H9 (cell line): ENCODE measurements around the gene AATF. TPM values are rescaled to one million over a fixed set of nuclear protein-coding genes. Genes with fewer than 3 reads are reported as not detected.
A peak's percentile ranks its signal among the peaks of the same experiment; 100 is the strongest.

Experiments
- DNase-seq: peaks from one replicate; pipeline ENCODE4 v3.0.0-alpha.2; 2017
- H2AFZ ChIP-seq: one replicate; pipeline ENCODE4 v1.6.1; 2013; ENCODE audit warnings: mild to moderate bottlenecking, low read length, control low read depth, moderate library complexity
- H2AK5ac ChIP-seq: 2 replicates; pipeline ENCODE4 v1.6.1; 2013; ENCODE audit warnings: low read length, control low read depth, mixed read lengths; ENCODE audit not compliant: insufficient read length
- H2BK120ac ChIP-seq: one replicate; pipeline ENCODE4 v1.6.1; 2013; ENCODE audit warnings: low read depth, mild to moderate bottlenecking, low read length, control low read depth, inconsistent platforms; ENCODE audit not compliant: poor library complexity, severe bottlenecking
- H2BK12ac ChIP-seq: 2 replicates; pipeline ENCODE4 v1.6.1; 2013; ENCODE audit warnings: low read length, control low read depth, mixed read lengths, low read depth; ENCODE audit not compliant: insufficient read length
- H2BK15ac ChIP-seq: 2 replicates; pipeline ENCODE4 v1.6.1; 2013; ENCODE audit warnings: low read depth, low read length, control low read depth
- H2BK20ac ChIP-seq: one replicate; pipeline ENCODE4 v1.6.1; 2013; ENCODE audit warnings: low read depth, mild to moderate bottlenecking, low read length, control low read depth, inconsistent platforms; ENCODE audit not compliant: poor library complexity, severe bottlenecking
- H2BK5ac ChIP-seq: 2 replicates; pipeline ENCODE4 v1.6.1; 2013; ENCODE audit warnings: low read length, control low read depth, mixed read lengths; ENCODE audit not compliant: insufficient read length
- H3K14ac ChIP-seq: 2 replicates; pipeline ENCODE4 v1.6.1; 2013; ENCODE audit warnings: low read length, control low read depth; ENCODE audit not compliant: insufficient read depth
- H3K18ac ChIP-seq: 2 replicates; pipeline ENCODE4 v1.6.1; 2013; ENCODE audit warnings: low read depth, mild to moderate bottlenecking, mixed read lengths, low read length, control low read depth; ENCODE audit not compliant: insufficient read length
- H3K23ac ChIP-seq: 2 replicates; pipeline ENCODE4 v1.6.1; 2013; ENCODE audit warnings: low read length, control low read depth, mixed read lengths, low read depth; ENCODE audit not compliant: insufficient read length
- H3K23me2 ChIP-seq: 2 replicates; pipeline ENCODE4 v1.6.1; 2013; ENCODE audit warnings: low read depth, mild to moderate bottlenecking, mixed read lengths, low read length, control low read depth; ENCODE audit not compliant: insufficient read length, poor library complexity, severe bottlenecking
- H3K27ac ChIP-seq: 2 replicates; pipeline ENCODE4 v1.5.1; 2013; ENCODE audit warnings: low read length, control low read depth, mixed read lengths, low read depth; ENCODE audit not compliant: insufficient read length
- H3K27me3 ChIP-seq: 2 replicates; pipeline ENCODE4 v1.6.1; 2013; ENCODE audit warnings: low read length, control low read depth, inconsistent platforms; ENCODE audit not compliant: insufficient read depth
- H3K4ac ChIP-seq: 2 replicates; pipeline ENCODE4 v1.6.1; 2013; ENCODE audit warnings: low read depth, mild to moderate bottlenecking, control low read depth, inconsistent platforms, low read length, moderate library complexity
- H3K4me1 ChIP-seq: 2 replicates; pipeline ENCODE4 v1.6.1; 2013; ENCODE audit warnings: low read length, control low read depth, inconsistent platforms; ENCODE audit not compliant: insufficient read depth
- H3K4me2 ChIP-seq: 2 replicates; pipeline ENCODE4 v1.6.1; 2013; ENCODE audit warnings: low read length, control low read depth, mixed read lengths; ENCODE audit not compliant: insufficient read length, insufficient read depth
- H3K56ac ChIP-seq: 2 replicates; pipeline ENCODE4 v1.6.1; 2013; ENCODE audit warnings: low read depth, mild to moderate bottlenecking, mixed read lengths, low read length, control low read depth; ENCODE audit not compliant: insufficient read length
- H3K79me1 ChIP-seq: 2 replicates; pipeline ENCODE4 v1.6.1; 2013; ENCODE audit warnings: low read depth, mild to moderate bottlenecking, moderate library complexity, low read length, control low read depth, inconsistent platforms; ENCODE audit not compliant: insufficient read depth, poor library complexity, severe bottlenecking
- H3K79me2 ChIP-seq: 2 replicates; pipeline ENCODE4 v1.6.1; 2013; ENCODE audit warnings: low read length, control low read depth, inconsistent platforms; ENCODE audit not compliant: insufficient read depth
- H3K9ac ChIP-seq: 2 replicates; pipeline ENCODE4 v1.6.1; 2013; ENCODE audit warnings: low read length, control low read depth, mixed read lengths; ENCODE audit not compliant: insufficient read length; ENCODE audit errors: extremely low read depth
- H3K9me3 ChIP-seq: one replicate; pipeline ENCODE4 v1.6.1; 2013; ENCODE audit warnings: low read depth, low read length, inconsistent platforms; ENCODE audit not compliant: control insufficient read depth
- H3T11ph ChIP-seq: one replicate; pipeline ENCODE4 v1.6.1; 2013; ENCODE audit warnings: mild to moderate bottlenecking, low read length, control low read depth, inconsistent platforms
- H4K20me1 ChIP-seq: one replicate; pipeline ENCODE4 v1.6.1; 2013; ENCODE audit not compliant: control insufficient read depth, insufficient read length, insufficient read depth
- H4K5ac ChIP-seq: 2 replicates; pipeline ENCODE4 v1.6.1; 2013; ENCODE audit warnings: low read depth, mild to moderate bottlenecking, mixed read lengths, low read length, control low read depth; ENCODE audit not compliant: insufficient read length
- H4K8ac ChIP-seq: replicated peaks from 2 replicates; pipeline ENCODE4 v1.6.1; 2013; ENCODE audit warnings: low read length, control low read depth, mixed read lengths, low read depth; ENCODE audit not compliant: insufficient read length
- H4K91ac ChIP-seq: 2 replicates; pipeline ENCODE4 v1.6.1; 2013; ENCODE audit warnings: low read depth, mild to moderate bottlenecking, moderate library complexity, mixed read lengths, low read length, control low read depth; ENCODE audit not compliant: insufficient read length
- H3K27ac Mint-ChIP-seq, 3 experiments: 2 replicates in 2 of 3; 3 replicates in 1 of 3; pipeline ENCODE4 v1.8.0; 2020 to 2021; ENCODE audit warnings: mixed read lengths in 3 of 3, mild to moderate bottlenecking in 1 of 3, moderate library complexity in 1 of 3
- H3K27me3 Mint-ChIP-seq: 2 replicates; pipeline ENCODE4 v1.8.0; 2021; ENCODE audit warnings: low read depth, mild to moderate bottlenecking, moderate library complexity, mixed read lengths
- H3K36me3 Mint-ChIP-seq, 3 experiments: 2 replicates in 2 of 3; 3 replicates in 1 of 3; pipeline ENCODE4 v1.8.0; 2020 to 2021; ENCODE audit warnings: low read depth in 3 of 3, mixed read lengths in 3 of 3; ENCODE audit not compliant: insufficient read depth in 1 of 3
- H3K4me1 Mint-ChIP-seq, 2 experiments: 2 replicates each; pipeline ENCODE4 v1.8.0; 2020; ENCODE audit warnings: mixed read lengths in 2 of 2
- H3K4me3 Mint-ChIP-seq, 2 experiments: 2 replicates in 1 of 2; 3 replicates in 1 of 2; pipeline ENCODE4 v1.8.0; 2020 to 2021; ENCODE audit warnings: mild to moderate bottlenecking in 2 of 2, mixed read lengths in 2 of 2, moderate library complexity in 1 of 2
- H3K9me3 Mint-ChIP-seq, 2 experiments: 2 replicates in 1 of 2; 3 replicates in 1 of 2; pipeline ENCODE4 v1.8.0; 2020; ENCODE audit warnings: mild to moderate bottlenecking in 2 of 2, mixed read lengths in 2 of 2, moderate library complexity in 1 of 2
- CTCF ChIP-seq: fragments of 200-600 bp; sonication (generic); conservative IDR thresholded peaks from 3 replicates; pipeline ENCODE4 v1.8.0; 2021; ENCODE audit warnings: antibody characterized with exemption, mild to moderate bottlenecking
- WGBS: extraction: QIAGEN DNeasy Blood & Tissue Kit; methylation state at CpG from one replicate; pipeline ENCODE4 v1.1.7; 2013; ENCODE audit warnings: missing lambda C conversion rate, low lambda C conversion rate, mixed read lengths; ENCODE audit not compliant: insufficient read length; ENCODE audit errors: extremely low coverage; 5-methylcytosine and 5-hydroxymethylcytosine counted together
- total RNA-seq: library from RNA; stranded (reverse); gene quantifications from 2 replicates; pipeline ENCODE4 v1.2.1, GENCODE V29; 2021

AATF gene
- total RNA-seq, 1 experiment from 2014 or later, result 69.6 TPM

GRCh38 chr17:37019117-37019740 lies 70.5 kb downstream of the AATF start:
- Histone ChIP-seq H3K79me2 (no peaks in the 10 kb centered on the region), H3K9ac (no peak overlapping the region), H3K27ac (no peak overlapping the region), H3K18ac (no peak overlapping the region), H3K4me2 (no peak overlapping the region), H2BK12ac (no peak overlapping the region), H3K79me1 (no peaks in the 10 kb centered on the region), H3K9me3 (no peaks in the 10 kb centered on the region), H3K23me2 (no peaks in the 10 kb centered on the region), H3K56ac (no peak overlapping the region), H3K4me1 (no peaks in the 10 kb centered on the region), H3K27me3 (no peaks in the 10 kb centered on the region), H4K91ac (no peak overlapping the region), H3K4ac (no peak overlapping the region), H2AFZ (no peak overlapping the region), H2BK20ac (no peak overlapping the region), H4K5ac (no peak overlapping the region), H2BK120ac (no peak overlapping the region), H2BK5ac (no peak overlapping the region), H3K23ac (no peak overlapping the region), H2BK15ac (no peak overlapping the region), H4K20me1 (no peaks in the 10 kb centered on the region), H3K14ac (no peak overlapping the region), H3T11ph (no peak overlapping the region), H4K8ac (no peak overlapping the region), H2AK5ac (no peak overlapping the region)
- Mint-ChIP-seq H3K9me3 (no peaks in the 10 kb centered on the region), H3K36me3 (peaks cover 2 to 9% (median 3%) of the 10 kb centered on the region in 3 experiments; a peak in 4 of 7 replicates), H3K27ac (peak overlapping the region; percentile 36 to 59 (median 54); a peak in 5 of 7 replicates), H3K27me3 (no peaks in the 10 kb centered on the region), H3K4me1 (peaks cover 36 to 39% of the 10 kb centered on the region in 2 experiments), H3K4me3 (no peak overlapping the region)
- no peak for DNase-seq
- WGBS, result no CpG with 5 or more reads among the region's 3 CpGs
- TF ChIP-seq CTCF, result no peak
